ENCODE measurements around the gene SNRPE.

DNA sequence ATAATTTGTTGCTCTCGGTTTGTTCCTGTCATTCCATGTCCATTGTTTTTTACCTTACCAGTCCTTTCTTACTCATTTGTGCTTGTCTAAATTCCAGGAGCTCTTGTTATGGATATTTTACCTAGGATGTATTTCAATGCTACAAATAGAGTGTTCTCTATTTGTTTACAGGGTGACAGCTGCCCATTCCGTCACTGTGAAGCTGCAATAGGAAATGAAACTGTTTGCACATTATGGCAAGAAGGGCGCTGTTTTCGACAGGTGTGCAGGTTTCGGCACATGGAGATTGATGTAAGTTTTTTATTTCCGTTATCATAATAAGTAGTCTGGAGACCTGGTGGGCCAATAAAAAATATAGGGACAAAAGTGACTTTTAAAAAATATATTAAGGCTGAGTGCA lies 43.0 kb upstream of the SNRPE start:
- TF ChIP-seq, protein P1, sequence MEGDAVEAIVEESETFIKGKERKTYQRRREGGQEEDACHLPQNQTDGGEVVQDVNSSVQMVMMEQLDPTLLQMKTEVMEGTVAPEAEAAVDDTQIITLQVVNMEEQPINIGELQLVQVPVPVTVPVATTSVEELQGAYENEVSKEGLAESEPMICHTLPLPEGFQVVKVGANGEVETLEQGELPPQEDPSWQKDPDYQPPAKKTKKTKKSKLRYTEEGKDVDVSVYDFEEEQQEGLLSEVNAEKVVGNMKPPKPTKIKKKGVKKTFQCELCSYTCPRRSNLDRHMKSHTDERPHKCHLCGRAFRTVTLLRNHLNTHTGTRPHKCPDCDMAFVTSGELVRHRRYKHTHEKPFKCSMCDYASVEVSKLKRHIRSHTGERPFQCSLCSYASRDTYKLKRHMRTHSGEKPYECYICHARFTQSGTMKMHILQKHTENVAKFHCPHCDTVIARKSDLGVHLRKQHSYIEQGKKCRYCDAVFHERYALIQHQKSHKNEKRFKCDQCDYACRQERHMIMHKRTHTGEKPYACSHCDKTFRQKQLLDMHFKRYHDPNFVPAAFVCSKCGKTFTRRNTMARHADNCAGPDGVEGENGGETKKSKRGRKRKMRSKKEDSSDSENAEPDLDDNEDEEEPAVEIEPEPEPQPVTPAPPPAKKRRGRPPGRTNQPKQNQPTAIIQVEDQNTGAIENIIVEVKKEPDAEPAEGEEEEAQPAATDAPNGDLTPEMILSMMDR (IDR thresholded peaks at IDR 0.05), result no peak
- TF ChIP-seq EZH2phosphoT487 (IDR thresholded peaks at IDR 0.05), result no peak
